GM23338 (cell line): ENCODE data around the gene UBQLN4. TPM values are rescaled to one million over a fixed set of nuclear protein-coding genes. Genes with fewer than 3 reads are reported as not detected.

Experiments
- ATAC-seq: fragments of 200-7000 bp; cut with Tn5 transposase; 3 replicates; pipeline ENCODE4 v1.9.1; 2020
- DNase-seq: peaks from one replicate; pipeline ENCODE4 v3.0.0-alpha.2; 2015; ENCODE audit warnings: low spot score
- H2AFZ ChIP-seq: fragments of 200-600 bp; sonication (generic); 2 replicates; pipeline ENCODE4 v1.8.0; 2016; ENCODE audit warnings: antibody characterized with exemption, mild to moderate bottlenecking, moderate library complexity
- H3F3A ChIP-seq: fragments of 200-600 bp; sonication (generic); replicated peaks from 2 replicates; pipeline ENCODE4 v1.8.0; 2017; ENCODE audit warnings: antibody characterized with exemption, mixed run types, low read depth
- H3K27ac ChIP-seq: fragments of 200-600 bp; sonication (generic); 2 replicates; pipeline ENCODE4 v1.6.1; 2016; ENCODE audit warnings: low read depth
- H3K27me3 ChIP-seq: fragments of 200-600 bp; sonication (generic); 2 replicates; pipeline ENCODE4 v1.8.0; 2016; ENCODE audit warnings: mild to moderate bottlenecking, mixed run types, moderate library complexity; ENCODE audit not compliant: insufficient read depth
- H3K36me3 ChIP-seq: fragments of 200-600 bp; sonication (generic); 2 replicates; pipeline ENCODE4 v1.8.0; 2016; ENCODE audit warnings: mild to moderate bottlenecking; ENCODE audit not compliant: insufficient read depth
- H3K4me1 ChIP-seq: fragments of 200-600 bp; sonication (generic); 2 replicates; pipeline ENCODE4 v1.8.0; 2016; ENCODE audit warnings: mild to moderate bottlenecking, moderate library complexity; ENCODE audit not compliant: insufficient read depth
- H3K4me2 ChIP-seq: fragments of 200-600 bp; sonication (generic); 2 replicates; pipeline ENCODE4 v1.7.1; 2017; ENCODE audit warnings: mixed run types
- H3K4me3 ChIP-seq: fragments of 200-600 bp; sonication (generic); 2 replicates; pipeline ENCODE4 v1.6.1; 2016; ENCODE audit warnings: mixed run types
- H3K79me2 ChIP-seq: fragments of 200-600 bp; sonication (generic); replicated peaks from 2 replicates; pipeline ENCODE4 v1.8.0; 2017; ENCODE audit warnings: mild to moderate bottlenecking; ENCODE audit not compliant: insufficient read depth
- H3K9me2 ChIP-seq: fragments of 200-600 bp; sonication (generic); 2 replicates; pipeline ENCODE4 v1.8.0; 2017; ENCODE audit not compliant: insufficient read depth
- H4K20me1 ChIP-seq: fragments of 200-600 bp; sonication (generic); replicated peaks from 2 replicates; pipeline ENCODE4 v1.8.0; 2017; ENCODE audit warnings: mild to moderate bottlenecking; ENCODE audit not compliant: insufficient read depth
- H3K27ac Mint-ChIP-seq: 2 replicates; pipeline ENCODE4 v1.8.0; 2020; ENCODE audit warnings: inconsistent platforms, mild to moderate bottlenecking, moderate library complexity, mixed read lengths
- H3K27me3 Mint-ChIP-seq: 3 replicates; pipeline ENCODE4 v1.8.0; 2022; ENCODE audit warnings: low read depth, mild to moderate bottlenecking, moderate library complexity, mixed read lengths, inconsistent platforms; ENCODE audit not compliant: insufficient read depth, poor library complexity
- H3K36me3 Mint-ChIP-seq: 3 replicates; pipeline ENCODE4 v1.8.0; 2021; ENCODE audit warnings: low read depth, mild to moderate bottlenecking, inconsistent platforms, moderate library complexity, mixed read lengths
- H3K4me1 Mint-ChIP-seq: 3 replicates; pipeline ENCODE4 v1.8.0; 2020; ENCODE audit warnings: mild to moderate bottlenecking, inconsistent platforms, mixed read lengths
- H3K4me3 Mint-ChIP-seq: 3 replicates; pipeline ENCODE4 v1.8.0; 2021; ENCODE audit warnings: moderate library complexity, mild to moderate bottlenecking, inconsistent platforms, mixed read lengths
- H3K9me3 Mint-ChIP-seq: 3 replicates; pipeline ENCODE4 v1.8.0; 2020; ENCODE audit warnings: moderate library complexity, mild to moderate bottlenecking, inconsistent platforms, mixed read lengths
- CREB1 ChIP-seq: fragments of 250-450 bp; sonication (Bioruptor Pico); IDR thresholded peaks from 2 replicates; pipeline ENCODE4 v1.5.0; 2020; ENCODE audit warnings: low read depth, mild to moderate bottlenecking, moderate library complexity
- EZH2 ChIP-seq: fragments of 200-600 bp; sonication (generic); IDR thresholded peaks from one replicate; pipeline ENCODE4 v1.8.0; 2017; ENCODE audit warnings: antibody characterized with exemption, mild to moderate bottlenecking, low read depth; ENCODE audit not compliant: unreplicated experiment
- EZH2phosphoT487 ChIP-seq: fragments of 200-600 bp; sonication (generic); IDR thresholded peaks from one replicate; pipeline ENCODE4 v1.8.1; 2018; ENCODE audit warnings: antibody characterized with exemption; ENCODE audit not compliant: unreplicated experiment
- JUNB ChIP-seq: IDR thresholded peaks from one replicate; pipeline ENCODE4 v1.6.1; 2016; ENCODE audit warnings: antibody characterized with exemption; ENCODE audit not compliant: unreplicated experiment
- NANOG ChIP-seq: IDR thresholded peaks from 2 replicates; pipeline ENCODE4 v1.6.1; 2016; ENCODE audit warnings: antibody characterized with exemption, borderline replicate concordance
- POLR2AphosphoS5 ChIP-seq: IDR thresholded peaks from 2 replicates; pipeline ENCODE4 v1.6.1; 2016; ENCODE audit warnings: antibody characterized with exemption, low read depth
- REST ChIP-seq: IDR thresholded peaks from one replicate; pipeline ENCODE4 v1.6.1; 2018; ENCODE audit warnings: antibody characterized with exemption; ENCODE audit not compliant: unreplicated experiment
- STAT1 ChIP-seq: IDR thresholded peaks from one replicate; pipeline ENCODE4 v1.6.1; 2016; ENCODE audit warnings: antibody characterized with exemption; ENCODE audit not compliant: unreplicated experiment
- ZNF114 ChIP-seq: fragments of 250-450 bp; sonication (Bioruptor Pico); IDR thresholded peaks from 2 replicates; pipeline ENCODE4 v1.5.0; 2020; ENCODE audit warnings: mild to moderate bottlenecking, moderate library complexity
- ZNF331 ChIP-seq: fragments of 250-450 bp; sonication (Bioruptor Pico); IDR thresholded peaks from 2 replicates; pipeline ENCODE4 v1.5.0; 2020; ENCODE audit warnings: low read depth, mild to moderate bottlenecking, moderate library complexity
- polyA plus RNA-seq: library from polyadenylated mRNA; unstranded; fragments of >200 nt; fragmentation: Nextera tagmentation; extraction: Ambion mirVana; gene quantifications from 2 replicates; pipeline ENCODE4 v1.2.1, GENCODE V29; 2016
- total RNA-seq: library from RNA; depleted of rRNA; stranded (reverse); fragments of >200 nt; shearing (Covaris generic); gene quantifications from 2 replicates; pipeline ENCODE4 v1.2.3, GENCODE V29; 2014
- TF ChIP-seq, protein P1 (sequence below): fragments of 250-450 bp; sonication (Bioruptor Pico); IDR thresholded peaks from 2 replicates; pipeline ENCODE4 v1.5.0; 2020; ENCODE audit warnings: mild to moderate bottlenecking, moderate library complexity
- TF ChIP-seq, protein P2 (sequence below), 2 experiments: fragments of 200-600 bp in 1 of 2; sonication (generic) in 1 of 2; conservative IDR thresholded peaks; 2 replicates each; pipeline versions ENCODE4 v1.5.1 to v1.6.1; 2016 to 2017; ENCODE audit warnings: antibody characterized with exemption in 2 of 2, low read depth in 2 of 2, mild to moderate bottlenecking in 2 of 2, moderate library complexity in 1 of 2
- TF ChIP-seq, protein P3 (sequence below): IDR thresholded peaks from 2 replicates; pipeline ENCODE4 v1.6.1; 2016; ENCODE audit warnings: antibody characterized with exemption

The UBQLN4 gene
- total and polyA plus RNA-seq, 2 experiments from 2014 or later = 10.0 to 30.5 TPM

- no peak overlapping the region for H2AFZ ChIP-seq
- peak overlapping the region; percentile 40 for H3K27ac Mint-ChIP-seq
These were observed 16.2 kb upstream of the UBQLN4 start for GRCh38 chr1:156069490-156070455.

More at GRCh38 chr1:156069490-156070455, 16.2 kb upstream of the UBQLN4 start:
- H3K9me2 ChIP-seq = no peaks in the 10 kb centered on the region
- DNase-seq = no peak
- no peaks in the 10 kb centered on the region for H3K36me3 ChIP-seq
- no peak overlapping the region for H3K27ac ChIP-seq
- H3K79me2 ChIP-seq = peaks cover under 1% of the 10 kb centered on the region; the same call in 1 of the 2 replicates
- ATAC-seq = no peak
- no peak overlapping the region; the same call in 2 of the 3 replicates for H3K4me3 Mint-ChIP-seq
- H3K27me3 ChIP-seq = no peaks in the 10 kb centered on the region
- peaks cover 48% of the 10 kb centered on the region for H3K36me3 Mint-ChIP-seq
- peaks cover 17% of the 10 kb centered on the region for H3K27me3 Mint-ChIP-seq
- H3F3A ChIP-seq = peaks cover 25% of the 10 kb centered on the region
- H3K4me3 ChIP-seq = no peak overlapping the region
- H3K4me1 Mint-ChIP-seq = peaks cover 57% of the 10 kb centered on the region
- TF ChIP-seq CREB1 (CRISPR knock-in tag) (no peak), NANOG (no peak), EZH2 (no peak), JUNB (no peak), STAT1 (no peak), EZH2phosphoT487 (no peak), REST (no peak), ZNF331 (CRISPR knock-in tag) (no peak), ZNF114 (CRISPR knock-in tag) (no peak), POLR2AphosphoS5 (no peak)
- TF ChIP-seq, protein P1, sequence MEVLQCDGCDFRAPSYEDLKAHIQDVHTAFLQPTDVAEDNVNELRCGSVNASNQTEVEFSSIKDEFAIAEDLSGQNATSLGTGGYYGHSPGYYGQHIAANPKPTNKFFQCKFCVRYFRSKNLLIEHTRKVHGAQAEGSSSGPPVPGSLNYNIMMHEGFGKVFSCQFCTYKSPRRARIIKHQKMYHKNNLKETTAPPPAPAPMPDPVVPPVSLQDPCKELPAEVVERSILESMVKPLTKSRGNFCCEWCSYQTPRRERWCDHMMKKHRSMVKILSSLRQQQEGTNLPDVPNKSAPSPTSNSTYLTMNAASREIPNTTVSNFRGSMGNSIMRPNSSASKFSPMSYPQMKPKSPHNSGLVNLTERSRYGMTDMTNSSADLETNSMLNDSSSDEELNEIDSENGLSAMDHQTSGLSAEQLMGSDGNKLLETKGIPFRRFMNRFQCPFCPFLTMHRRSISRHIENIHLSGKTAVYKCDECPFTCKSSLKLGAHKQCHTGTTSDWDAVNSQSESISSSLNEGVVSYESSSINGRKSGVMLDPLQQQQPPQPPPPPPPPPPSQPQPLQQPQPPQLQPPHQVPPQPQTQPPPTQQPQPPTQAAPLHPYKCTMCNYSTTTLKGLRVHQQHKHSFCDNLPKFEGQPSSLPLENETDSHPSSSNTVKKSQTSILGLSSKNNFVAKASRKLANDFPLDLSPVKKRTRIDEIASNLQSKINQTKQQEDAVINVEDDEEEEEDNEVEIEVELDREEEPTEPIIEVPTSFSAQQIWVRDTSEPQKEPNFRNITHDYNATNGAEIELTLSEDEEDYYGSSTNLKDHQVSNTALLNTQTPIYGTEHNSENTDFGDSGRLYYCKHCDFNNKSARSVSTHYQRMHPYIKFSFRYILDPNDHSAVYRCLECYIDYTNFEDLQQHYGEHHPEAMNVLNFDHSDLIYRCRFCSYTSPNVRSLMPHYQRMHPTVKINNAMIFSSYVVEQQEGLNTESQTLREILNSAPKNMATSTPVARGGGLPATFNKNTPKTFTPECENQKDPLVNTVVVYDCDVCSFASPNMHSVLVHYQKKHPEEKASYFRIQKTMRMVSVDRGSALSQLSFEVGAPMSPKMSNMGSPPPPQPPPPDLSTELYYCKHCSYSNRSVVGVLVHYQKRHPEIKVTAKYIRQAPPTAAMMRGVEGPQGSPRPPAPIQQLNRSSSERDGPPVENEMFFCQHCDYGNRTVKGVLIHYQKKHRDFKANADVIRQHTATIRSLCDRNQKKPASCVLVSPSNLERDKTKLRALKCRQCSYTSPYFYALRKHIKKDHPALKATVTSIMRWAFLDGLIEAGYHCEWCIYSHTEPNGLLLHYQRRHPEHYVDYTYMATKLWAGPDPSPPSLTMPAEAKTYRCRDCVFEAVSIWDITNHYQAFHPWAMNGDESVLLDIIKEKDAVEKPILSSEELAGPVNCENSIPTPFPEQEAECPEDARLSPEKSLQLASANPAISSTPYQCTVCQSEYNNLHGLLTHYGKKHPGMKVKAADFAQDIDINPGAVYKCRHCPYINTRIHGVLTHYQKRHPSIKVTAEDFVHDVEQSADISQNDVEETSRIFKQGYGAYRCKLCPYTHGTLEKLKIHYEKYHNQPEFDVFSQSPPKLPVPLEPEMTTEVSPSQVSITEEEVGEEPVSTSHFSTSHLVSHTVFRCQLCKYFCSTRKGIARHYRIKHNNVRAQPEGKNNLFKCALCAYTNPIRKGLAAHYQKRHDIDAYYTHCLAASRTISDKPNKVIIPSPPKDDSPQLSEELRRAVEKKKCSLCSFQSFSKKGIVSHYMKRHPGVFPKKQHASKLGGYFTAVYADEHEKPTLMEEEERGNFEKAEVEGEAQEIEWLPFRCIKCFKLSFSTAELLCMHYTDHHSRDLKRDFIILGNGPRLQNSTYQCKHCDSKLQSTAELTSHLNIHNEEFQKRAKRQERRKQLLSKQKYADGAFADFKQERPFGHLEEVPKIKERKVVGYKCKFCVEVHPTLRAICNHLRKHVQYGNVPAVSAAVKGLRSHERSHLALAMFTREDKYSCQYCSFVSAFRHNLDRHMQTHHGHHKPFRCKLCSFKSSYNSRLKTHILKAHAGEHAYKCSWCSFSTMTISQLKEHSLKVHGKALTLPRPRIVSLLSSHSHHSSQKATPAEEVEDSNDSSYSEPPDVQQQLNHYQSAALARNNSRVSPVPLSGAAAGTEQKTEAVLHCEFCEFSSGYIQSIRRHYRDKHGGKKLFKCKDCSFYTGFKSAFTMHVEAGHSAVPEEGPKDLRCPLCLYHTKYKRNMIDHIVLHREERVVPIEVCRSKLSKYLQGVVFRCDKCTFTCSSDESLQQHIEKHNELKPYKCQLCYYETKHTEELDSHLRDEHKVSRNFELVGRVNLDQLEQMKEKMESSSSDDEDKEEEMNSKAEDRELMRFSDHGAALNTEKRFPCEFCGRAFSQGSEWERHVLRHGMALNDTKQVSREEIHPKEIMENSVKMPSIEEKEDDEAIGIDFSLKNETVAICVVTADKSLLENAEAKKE = no peak
- TF ChIP-seq, protein P2, sequence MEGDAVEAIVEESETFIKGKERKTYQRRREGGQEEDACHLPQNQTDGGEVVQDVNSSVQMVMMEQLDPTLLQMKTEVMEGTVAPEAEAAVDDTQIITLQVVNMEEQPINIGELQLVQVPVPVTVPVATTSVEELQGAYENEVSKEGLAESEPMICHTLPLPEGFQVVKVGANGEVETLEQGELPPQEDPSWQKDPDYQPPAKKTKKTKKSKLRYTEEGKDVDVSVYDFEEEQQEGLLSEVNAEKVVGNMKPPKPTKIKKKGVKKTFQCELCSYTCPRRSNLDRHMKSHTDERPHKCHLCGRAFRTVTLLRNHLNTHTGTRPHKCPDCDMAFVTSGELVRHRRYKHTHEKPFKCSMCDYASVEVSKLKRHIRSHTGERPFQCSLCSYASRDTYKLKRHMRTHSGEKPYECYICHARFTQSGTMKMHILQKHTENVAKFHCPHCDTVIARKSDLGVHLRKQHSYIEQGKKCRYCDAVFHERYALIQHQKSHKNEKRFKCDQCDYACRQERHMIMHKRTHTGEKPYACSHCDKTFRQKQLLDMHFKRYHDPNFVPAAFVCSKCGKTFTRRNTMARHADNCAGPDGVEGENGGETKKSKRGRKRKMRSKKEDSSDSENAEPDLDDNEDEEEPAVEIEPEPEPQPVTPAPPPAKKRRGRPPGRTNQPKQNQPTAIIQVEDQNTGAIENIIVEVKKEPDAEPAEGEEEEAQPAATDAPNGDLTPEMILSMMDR (conservative IDR thresholded peaks at IDR 0.05; ENCODE audit: low read depth in 2 of 2) = no peak
- TF ChIP-seq, protein P3, sequence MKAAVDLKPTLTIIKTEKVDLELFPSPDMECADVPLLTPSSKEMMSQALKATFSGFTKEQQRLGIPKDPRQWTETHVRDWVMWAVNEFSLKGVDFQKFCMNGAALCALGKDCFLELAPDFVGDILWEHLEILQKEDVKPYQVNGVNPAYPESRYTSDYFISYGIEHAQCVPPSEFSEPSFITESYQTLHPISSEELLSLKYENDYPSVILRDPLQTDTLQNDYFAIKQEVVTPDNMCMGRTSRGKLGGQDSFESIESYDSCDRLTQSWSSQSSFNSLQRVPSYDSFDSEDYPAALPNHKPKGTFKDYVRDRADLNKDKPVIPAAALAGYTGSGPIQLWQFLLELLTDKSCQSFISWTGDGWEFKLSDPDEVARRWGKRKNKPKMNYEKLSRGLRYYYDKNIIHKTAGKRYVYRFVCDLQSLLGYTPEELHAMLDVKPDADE = no peak
- H3K4me1 ChIP-seq = peaks cover 44% of the 10 kb centered on the region
- no peak overlapping the region for H3K4me2 ChIP-seq
- H4K20me1 ChIP-seq = peaks cover 6% of the 10 kb centered on the region
- H3K9me3 Mint-ChIP-seq = no peaks in the 10 kb centered on the region; the same call in 2 of the 3 replicates
